Adrenal gland (tissue), 5 donors: ENCODE results near the gene CNTLN.

Experiments
- CTCF ChIP-seq, 6 experiments: fragments of 450-650 bp in 4 of 6; fragments of 200-600 bp in 2 of 6; sonication (generic) in 1 of 6; IDR thresholded peaks; 1 replicate in 5 of 6; 2 replicates in 1 of 6; pipeline versions ENCODE4 v1.5.1 to v1.8.0; 2016 to 2021; ENCODE audit warnings: antibody characterized with exemption in 6 of 6, mild to moderate bottlenecking in 2 of 6, moderate library complexity in 1 of 6
- POLR2A ChIP-seq, 2 donors: fragments of 450-650 bp; IDR thresholded peaks; one replicate each; pipeline ENCODE4 v1.6.1; 2017; ENCODE audit warnings: antibody characterized with exemption in 2 of 2, mild to moderate bottlenecking in 2 of 2, moderate library complexity in 1 of 2
- donor health status: DM: no; HTN: no; CAD: no.

- no peak for TF ChIP-seq CTCF (IDR thresholded peaks at IDR 0.05)
- TF ChIP-seq POLR2A (IDR thresholded peaks at IDR 0.05): peak; percentile 30 to 74
Measured at GRCh38 chr9:17134396-17135294, at the start of gene CNTLN.
